SKM-1 (cell line): ENCODE measurements around the gene WIPF3.
"Not testable (repeated sequence)": the region's sequence is repeated elsewhere in the genome, so short reads cannot be mapped to it uniquely, and the experiment has no call there.

Source experiments
- DNase-seq: peaks from one replicate; lab custom pipeline; 2025; ENCODE audit not compliant: unreplicated experiment; lab: John Stamatoyannopoulos, UW

Gene WIPF3

GRCh38 chr7:29948587-29948986, 142.3 kb downstream of the WIPF3 start:
- DNase-seq = no peak

DNA sequence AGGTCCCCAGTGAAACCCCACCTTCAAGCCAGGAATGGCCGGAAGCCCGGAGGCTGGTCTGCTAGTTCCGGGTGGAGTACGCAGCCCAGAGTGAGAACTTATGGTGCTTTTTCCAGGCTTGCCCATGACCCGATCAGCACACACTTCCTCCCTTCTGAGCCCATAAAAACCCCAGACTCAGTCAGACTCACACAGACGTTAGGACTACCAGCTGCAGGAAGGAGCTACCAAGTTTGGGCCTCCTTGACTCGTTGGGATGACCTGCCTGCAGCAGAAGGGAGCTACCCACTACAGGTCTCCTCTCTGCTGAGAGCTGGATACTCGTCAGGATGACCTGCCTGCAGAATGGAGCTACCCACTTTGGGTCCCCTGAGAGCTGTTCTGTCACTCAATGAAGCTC, 144.2 kb downstream of the WIPF3 start:
- no peak for DNase-seq

GRCh38 chr7:29951206-29951605, 144.9 kb downstream of the WIPF3 start:
- DNase-seq = no peak

DNA sequence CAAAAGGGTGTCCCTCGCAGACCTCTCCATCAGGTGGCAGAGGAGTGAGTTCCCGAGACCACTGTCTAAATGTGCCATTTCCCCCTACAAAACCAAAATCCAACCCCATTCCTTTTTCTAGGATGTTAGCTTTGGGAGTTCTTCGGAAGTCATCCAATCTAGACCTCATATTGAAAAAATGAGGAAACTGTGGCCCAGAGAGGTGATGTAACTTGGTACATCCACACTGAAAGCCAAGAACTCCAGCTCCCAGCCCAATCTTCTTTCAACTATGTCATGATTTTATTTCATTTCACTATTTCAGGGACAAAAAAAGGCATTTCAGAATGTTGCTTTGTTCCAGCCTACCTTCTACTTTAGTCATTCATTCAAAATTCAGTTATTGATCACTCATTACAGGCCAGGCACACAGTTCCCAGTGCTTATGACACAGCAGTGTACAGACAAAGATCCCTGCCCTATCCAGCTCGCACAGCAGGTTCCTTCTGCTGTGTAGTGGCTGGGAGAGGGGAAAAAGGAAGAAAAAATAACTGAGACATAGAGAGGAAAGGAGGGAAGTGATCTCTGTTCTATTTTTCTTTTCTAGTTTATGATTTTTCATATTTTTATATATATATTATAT, 147.5 kb downstream of the WIPF3 start:
- DNase-seq = no peak

GRCh38 chr7:29955075-29955792, 148.9 kb downstream of the WIPF3 start:
- DNase-seq = no peak

DNA sequence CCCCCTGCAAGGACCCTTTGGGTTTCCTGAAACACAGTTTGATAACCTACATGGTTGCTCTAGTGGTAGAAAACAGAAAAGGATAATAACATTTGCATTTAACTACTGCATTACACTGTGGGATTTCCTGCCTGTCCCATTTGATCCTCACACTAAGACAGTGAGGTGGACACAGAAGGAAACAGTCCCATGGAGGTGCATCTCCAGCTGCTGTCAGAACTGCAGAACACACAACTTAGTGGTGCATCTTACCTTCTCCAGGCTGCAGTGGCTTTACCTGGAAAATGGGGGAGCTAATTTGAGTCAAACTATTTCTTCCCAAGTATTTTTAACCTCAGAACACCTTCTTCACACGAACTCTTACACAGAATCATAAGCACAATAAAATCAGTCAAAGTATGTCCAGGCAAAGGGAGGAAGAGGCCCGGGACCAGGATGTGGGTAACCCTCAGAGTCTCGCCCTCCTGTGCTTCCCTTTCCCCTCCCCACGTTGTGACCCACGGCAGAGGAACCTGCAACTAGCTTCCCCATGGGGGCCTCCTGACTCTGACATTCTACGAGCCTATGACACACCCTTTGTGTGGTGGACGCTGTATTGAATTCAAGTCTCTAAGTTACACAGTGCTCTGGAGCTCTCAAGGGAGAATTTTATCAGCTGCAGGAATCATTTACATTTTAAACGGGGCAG, 149.6 kb downstream of the WIPF3 start:
- DNase-seq = peak; percentile 82

DNA sequence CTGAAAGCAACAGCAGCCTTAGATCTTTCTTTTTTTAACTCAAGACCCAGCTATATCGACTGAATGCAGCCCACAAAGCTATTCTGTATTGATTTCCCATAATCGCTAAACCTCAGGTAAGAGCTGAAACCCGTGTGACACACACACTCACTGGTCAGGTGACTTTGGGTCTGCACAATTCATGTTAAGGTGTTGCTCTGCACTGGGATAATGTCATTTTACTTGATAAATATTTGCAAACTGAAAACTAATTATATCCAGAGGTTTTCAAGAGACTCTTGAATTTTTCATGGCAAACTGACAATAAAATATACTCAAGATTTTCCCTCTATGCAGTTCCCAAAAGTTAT, 150.2 kb downstream of the WIPF3 start:
- DNase-seq = no peak

GRCh38 chr7:29957521-29958310, 151.4 kb downstream of the WIPF3 start:
- no peak for DNase-seq

DNA sequence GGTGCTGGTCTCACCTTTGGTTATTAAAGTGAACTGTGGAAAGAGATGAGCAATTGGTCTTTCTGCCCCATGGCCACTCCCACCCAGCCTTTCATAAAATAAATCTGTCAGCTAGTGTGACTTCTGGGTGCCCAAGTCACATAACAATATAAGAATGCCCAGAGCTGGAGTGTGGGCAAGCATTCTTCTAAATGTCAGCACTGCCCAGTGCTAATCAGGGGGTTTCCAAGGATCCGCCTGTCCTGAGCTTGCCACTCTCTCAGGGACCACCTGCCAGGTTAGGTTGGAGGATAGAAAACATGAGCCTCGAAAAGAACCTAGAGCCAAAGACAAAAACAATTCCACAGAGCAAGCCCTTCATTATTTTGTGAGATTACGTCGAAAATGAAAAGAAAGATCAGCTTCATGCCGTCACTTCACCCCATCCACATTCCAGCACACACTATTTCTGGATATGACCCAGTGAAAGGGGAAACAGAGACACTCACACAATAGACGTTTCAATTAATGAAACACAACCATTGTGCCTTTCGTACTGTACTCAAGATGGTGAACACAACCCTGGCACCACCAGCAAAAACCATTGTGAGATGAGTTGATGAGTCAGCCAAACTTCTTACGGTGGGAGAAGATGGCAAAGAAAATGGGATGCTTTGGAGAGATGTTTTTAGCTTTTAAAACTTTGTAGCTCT, 152.5 kb downstream of the WIPF3 start:
- no peak for DNase-seq

DNA sequence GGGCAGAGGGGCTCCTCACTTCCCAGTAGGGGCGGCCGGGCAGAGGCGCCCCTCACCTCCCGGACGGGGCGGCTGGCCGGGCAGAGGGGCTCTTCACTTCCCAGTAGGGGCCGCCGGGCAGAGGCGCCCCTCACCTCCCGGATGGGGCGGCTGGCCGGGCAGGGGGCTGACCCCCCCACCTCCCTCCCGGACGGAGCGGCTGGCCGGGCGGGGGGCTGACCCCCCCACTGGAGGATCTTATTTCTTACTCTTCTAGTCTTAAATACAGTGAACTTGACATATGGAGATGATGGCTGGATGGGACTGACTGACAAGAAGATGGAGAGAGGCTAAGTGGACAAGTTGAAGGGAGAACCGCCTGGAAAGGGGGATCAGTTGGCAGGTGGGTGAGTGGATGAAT, 155.3 kb downstream of the WIPF3 start:
- not testable (repeated sequence) for DNase-seq

GRCh38 chr7:29962035-29962434, 155.7 kb downstream of the WIPF3 start:
- DNase-seq = no peak

DNA sequence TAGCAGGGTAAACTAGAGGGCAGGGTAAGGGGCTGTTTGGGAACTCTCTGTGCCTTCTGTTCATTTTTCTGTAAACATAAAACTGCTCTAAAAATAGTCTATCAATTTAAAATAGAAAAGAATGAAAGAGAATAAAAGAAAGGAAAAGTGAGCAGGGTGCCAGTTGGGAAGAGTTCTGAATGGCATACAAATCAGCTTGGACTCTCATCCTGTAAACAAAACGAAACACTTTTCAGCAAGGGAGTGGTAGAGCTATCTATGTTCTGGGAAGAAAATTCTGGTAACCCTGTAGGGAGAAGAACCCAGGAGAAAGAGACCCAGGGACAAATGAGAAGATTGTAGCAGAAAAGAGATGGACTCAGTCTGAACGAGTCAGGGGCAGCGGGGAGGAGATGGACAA, 158.7 kb downstream of the WIPF3 start:
- no peak for DNase-seq
